ENCODE results near the gene WDFY1.
"Not testable (repeated sequence)": the region's sequence is repeated elsewhere in the genome, so short reads cannot be mapped to it uniquely, and the experiment has no call there.

The WDFY1 gene

GRCh38 chr2:223952280-223952968 is 7.3 kb upstream of the WDFY1 start:
- DNase-seq (ENCODE audit: low read depth in 1 of 2, low spot score in 1 of 2) = peak in 1 of 2 experiments; percentile 18
- TF ChIP-seq JUND (IDR thresholded peaks at IDR 0.05; ENCODE audit: low read depth) = no peak
- in situ Hi-C loops (cut with HindIII; ENCODE audit: low pct_unique_long_range_greater_than_20kb, low sequenced_read_pairs) = no loop called here

DNA sequence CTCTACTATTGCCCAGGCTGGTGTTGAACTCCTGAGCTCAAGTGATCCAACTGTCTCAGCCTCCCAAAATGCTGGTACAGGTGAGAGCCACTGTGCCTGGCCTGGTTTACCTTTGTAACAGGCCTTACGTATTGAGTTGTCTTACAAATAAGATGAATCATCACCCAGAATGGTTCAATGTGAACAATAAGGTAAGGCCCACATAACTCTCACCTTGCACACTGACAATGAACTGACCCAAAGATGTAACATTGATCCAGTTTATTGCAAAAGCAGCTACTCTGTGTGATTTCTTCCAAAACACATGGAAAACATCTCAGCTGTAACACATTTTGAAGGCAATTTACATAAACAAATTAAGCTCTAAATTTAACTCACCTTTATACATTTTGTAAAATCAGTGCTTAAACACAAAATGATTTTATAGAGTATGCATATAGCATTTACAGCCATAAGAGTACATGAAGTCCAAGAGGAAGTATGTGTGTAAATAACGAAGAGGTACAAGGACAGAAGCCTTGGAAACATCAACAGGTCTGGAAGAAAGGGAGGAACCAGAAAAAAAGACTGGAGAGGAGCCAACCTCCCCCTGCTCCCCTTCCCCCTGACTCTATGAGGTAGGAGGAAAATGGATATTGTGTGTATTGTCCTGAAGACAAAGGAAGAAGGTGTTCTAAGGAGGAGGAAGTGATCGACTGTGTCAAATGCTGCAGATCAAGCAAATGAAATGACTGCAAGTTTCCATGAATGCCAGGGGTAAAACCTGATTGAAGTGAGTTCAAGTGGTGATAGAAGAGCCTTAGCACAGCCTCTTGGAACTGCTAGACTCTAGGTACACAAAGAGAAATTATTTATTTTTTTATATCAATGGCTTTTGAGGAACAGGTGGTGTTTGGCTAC is 5.6 kb upstream of the WDFY1 start:
- in situ Hi-C loops (cut with HindIII; ENCODE audit: low pct_unique_long_range_greater_than_20kb, low sequenced_read_pairs) = no loop called here
- no peak for DNase-seq (ENCODE audit: low read depth in 1 of 2, low spot score in 1 of 2)
- TF ChIP-seq JUND (IDR thresholded peaks at IDR 0.05; ENCODE audit: low read depth) = no peak

DNA sequence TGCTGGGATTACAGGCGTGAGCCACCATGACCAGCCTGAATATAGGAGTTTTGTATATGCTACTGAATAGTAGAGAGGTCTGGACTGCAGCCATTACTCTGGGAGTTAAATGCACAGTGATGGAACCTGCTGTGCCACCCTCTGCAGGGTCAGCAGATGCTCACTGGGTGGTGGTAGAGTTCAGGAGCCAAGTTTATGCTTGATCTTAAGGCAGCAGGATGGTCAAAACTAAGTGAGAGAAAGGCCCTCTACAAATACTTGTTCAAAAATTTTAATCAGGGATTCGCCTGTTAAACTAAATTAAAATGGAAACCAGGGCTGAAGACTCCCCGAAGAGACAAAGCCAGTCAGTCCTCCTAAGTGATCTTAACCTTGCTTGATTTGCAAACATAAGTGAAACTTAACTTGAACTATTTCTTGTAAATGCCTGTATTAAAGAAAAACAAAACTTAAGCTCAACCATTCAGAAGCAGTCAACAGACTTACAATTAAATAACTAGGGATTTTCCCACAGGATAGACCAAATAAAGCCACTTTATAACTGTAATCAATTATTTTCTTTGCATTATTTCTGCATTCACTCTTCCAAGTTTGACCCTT is 4.2 kb upstream of the WDFY1 start:
- no peak for DNase-seq (ENCODE audit: low read depth in 1 of 2, low spot score in 1 of 2)
- TF ChIP-seq JUND (IDR thresholded peaks at IDR 0.05; ENCODE audit: low read depth) = no peak
- in situ Hi-C loops (cut with HindIII; ENCODE audit: low pct_unique_long_range_greater_than_20kb, low sequenced_read_pairs) = no loop called here

DNA sequence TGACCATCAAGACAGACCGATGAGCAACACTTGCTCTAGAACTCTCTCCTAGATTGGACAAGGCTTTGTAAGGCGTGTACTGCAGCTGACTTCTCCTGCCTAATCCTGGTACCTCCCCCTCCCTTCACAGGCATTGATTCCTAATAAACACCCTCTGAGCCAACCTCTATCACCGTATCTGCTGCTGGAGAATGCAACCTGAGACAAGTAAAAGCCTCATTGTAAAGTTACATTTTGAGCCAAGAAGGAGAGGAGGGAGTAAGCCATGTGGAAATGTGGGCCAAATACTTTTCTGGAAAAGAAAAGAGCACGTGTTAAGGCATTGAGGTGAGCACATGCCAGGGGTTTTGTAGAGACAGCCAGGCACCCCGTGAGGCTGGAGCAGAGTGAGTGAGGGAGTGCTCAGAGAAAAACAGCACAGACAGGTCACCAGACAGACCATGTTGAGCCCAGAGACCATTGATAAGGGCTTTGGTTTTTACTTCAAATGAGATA is 2.6 kb upstream of the WDFY1 start:
- no peak for DNase-seq (ENCODE audit: low read depth in 1 of 2, low spot score in 1 of 2)
- no peak for TF ChIP-seq JUND (IDR thresholded peaks at IDR 0.05; ENCODE audit: low read depth)
- in situ Hi-C loops (cut with HindIII; ENCODE audit: low pct_unique_long_range_greater_than_20kb, low sequenced_read_pairs) = no loop called here

DNA sequence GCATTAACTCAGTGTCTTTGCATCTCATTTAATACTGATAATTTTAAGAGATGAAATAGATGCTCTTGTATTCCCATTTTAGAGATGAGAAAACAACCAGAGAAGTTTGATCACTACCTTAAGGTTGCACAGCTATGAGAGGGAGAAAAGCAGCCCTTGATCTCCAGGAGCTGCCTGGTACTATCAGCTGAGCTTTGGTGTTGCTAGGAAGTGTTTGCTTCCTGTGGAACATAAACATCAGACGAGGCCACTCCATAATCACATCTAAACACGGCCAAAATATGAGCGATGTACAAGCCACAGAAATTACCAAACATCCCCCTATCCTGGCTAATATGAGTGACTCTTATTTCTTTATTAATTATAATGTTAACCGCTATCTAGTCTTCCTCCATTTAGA is 620 bp upstream of the WDFY1 start:
- TF ChIP-seq JUND (IDR thresholded peaks at IDR 0.05; ENCODE audit: low read depth) = no peak
- in situ Hi-C loops (cut with HindIII; ENCODE audit: low pct_unique_long_range_greater_than_20kb, low sequenced_read_pairs) = no loop called here
- DNase-seq (ENCODE audit: low read depth in 1 of 2, low spot score in 1 of 2) = no peak

DNA sequence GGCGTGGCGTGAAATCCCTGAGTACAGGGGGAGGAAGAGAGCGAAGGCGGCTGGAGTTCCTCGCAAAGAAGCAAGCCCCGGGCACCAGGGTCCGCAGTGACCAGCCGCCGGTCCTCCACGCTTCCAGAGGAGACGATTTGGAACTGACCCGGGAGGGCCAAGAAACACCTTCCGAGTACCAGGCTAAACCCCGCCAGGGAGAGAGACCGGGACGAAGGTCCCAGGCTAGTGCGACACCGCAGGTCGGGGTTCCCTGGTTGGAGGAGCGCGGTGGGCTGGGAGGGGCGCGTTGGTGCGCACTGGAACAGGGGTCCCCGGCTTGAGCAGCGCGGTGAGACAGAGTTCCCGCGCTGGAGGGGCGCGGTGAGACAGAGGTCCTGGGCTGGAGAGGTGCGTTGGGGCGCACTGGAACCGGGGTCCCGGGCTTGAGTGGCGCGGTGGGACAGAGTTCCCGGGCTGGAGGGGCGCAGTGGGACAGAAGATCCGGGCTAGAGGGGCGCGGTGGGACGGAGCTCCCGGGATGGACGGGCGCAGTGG is 901 bp downstream of the WDFY1 start:
- DNase-seq (ENCODE audit: low read depth in 1 of 2, low spot score in 1 of 2) = no peak
- in situ Hi-C loops (cut with HindIII; ENCODE audit: low pct_unique_long_range_greater_than_20kb, low sequenced_read_pairs) = no loop called here
- no peak for TF ChIP-seq JUND (IDR thresholded peaks at IDR 0.05; ENCODE audit: low read depth)

- DNase-seq (ENCODE audit: low read depth in 1 of 2, low spot score in 1 of 2) = no peak
- TF ChIP-seq JUND (IDR thresholded peaks at IDR 0.05; ENCODE audit: low read depth) = no peak
- in situ Hi-C loops (cut with HindIII; ENCODE audit: low pct_unique_long_range_greater_than_20kb, low sequenced_read_pairs) = no loop called here
Observed at GRCh38 chr2:223943561-223944008, 1.6 kb downstream of the WDFY1 start.

DNA sequence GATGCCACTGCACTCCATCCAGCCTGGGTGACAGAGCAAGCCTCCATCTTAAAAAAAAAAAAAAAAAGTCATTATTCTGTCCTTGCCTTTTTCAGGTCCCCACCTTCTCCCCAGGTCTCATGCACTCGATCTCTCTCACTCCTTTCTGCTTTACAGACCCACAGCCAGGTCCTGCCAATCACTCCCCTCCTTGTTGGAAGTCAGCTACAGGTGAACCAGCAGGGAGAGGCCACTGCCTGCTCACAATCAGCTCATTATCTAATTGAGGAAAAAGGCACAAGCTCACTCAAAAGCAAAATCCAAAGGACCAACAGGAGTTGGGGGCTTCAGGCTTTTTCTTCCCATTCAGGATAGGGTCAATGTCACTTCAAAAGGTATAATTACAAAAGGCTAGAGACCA is 2.0 kb downstream of the WDFY1 start:
- in situ Hi-C loops (cut with HindIII; ENCODE audit: low pct_unique_long_range_greater_than_20kb, low sequenced_read_pairs) = no loop called here
- no peak for DNase-seq (ENCODE audit: low read depth in 1 of 2, low spot score in 1 of 2)
- TF ChIP-seq JUND (IDR thresholded peaks at IDR 0.05; ENCODE audit: low read depth) = no peak

GRCh38 chr2:223941579-223942277 is 3.4 kb downstream of the WDFY1 start:
- in situ Hi-C loops (cut with HindIII; ENCODE audit: low pct_unique_long_range_greater_than_20kb, low sequenced_read_pairs) = no loop called here
- no peak for TF ChIP-seq JUND (IDR thresholded peaks at IDR 0.05; ENCODE audit: low read depth)
- no peak for DNase-seq (ENCODE audit: low read depth in 1 of 2, low spot score in 1 of 2)

DNA sequence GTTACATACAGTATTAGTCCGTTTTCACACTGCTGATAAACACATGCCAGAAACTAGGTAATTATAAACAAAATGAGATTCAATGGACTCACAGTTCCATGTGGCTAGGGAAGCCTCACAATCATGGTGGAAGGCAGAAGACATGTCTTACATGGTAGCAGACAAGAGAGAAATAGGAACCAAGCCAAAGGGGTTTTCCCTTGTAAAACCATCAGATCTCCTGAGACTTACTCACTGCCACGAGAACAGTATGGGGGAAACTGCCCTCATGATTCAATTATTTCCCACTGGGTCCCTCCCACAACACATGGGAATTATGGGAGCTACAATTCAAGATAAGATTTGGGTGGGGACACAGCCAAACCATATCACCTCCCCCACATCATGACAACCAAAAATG is 5.7 kb downstream of the WDFY1 start:
- DNase-seq (ENCODE audit: low read depth in 1 of 2, low spot score in 1 of 2); in situ Hi-C loops (cut with HindIII; ENCODE audit: low pct_unique_long_range_greater_than_20kb, low sequenced_read_pairs): not testable (repeated sequence)

GRCh38 chr2:223937535-223937934 is 7.6 kb downstream of the WDFY1 start:
- DNase-seq (ENCODE audit: low read depth in 1 of 2, low spot score in 1 of 2) = no peak
- no peak for TF ChIP-seq JUND (IDR thresholded peaks at IDR 0.05; ENCODE audit: low read depth)
- in situ Hi-C loops (cut with HindIII; ENCODE audit: low pct_unique_long_range_greater_than_20kb, low sequenced_read_pairs) = no loop called here

DNA sequence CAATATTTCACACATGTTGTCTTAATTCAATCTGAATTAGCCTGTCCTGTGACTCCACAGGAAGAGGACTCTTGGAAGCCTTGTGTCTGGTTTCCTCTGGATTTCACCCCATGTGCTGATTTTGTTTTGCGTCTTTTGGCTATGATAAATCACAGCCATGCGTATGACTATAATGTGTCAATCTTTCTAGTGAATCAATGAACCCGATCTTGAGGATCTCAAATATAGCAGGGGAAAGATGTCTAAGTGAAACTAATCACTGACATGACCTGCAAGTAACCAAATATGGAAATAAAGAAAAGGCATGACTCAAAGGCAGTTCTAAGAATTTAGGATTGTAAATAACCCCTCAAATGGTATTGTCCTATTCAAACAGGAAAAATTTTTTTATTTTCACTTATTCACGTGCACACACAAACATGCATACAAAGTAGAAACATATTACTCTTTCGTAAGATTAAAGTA is 8.2 kb downstream of the WDFY1 start:
- no peak for DNase-seq (ENCODE audit: low read depth in 1 of 2, low spot score in 1 of 2)
- in situ Hi-C loops (cut with HindIII; ENCODE audit: low pct_unique_long_range_greater_than_20kb, low sequenced_read_pairs) = no loop called here
- no peak for TF ChIP-seq JUND (IDR thresholded peaks at IDR 0.05; ENCODE audit: low read depth)

All from T47D (cell line).